ENCODE results near the gene SPARC.

The SPARC gene

DNA sequence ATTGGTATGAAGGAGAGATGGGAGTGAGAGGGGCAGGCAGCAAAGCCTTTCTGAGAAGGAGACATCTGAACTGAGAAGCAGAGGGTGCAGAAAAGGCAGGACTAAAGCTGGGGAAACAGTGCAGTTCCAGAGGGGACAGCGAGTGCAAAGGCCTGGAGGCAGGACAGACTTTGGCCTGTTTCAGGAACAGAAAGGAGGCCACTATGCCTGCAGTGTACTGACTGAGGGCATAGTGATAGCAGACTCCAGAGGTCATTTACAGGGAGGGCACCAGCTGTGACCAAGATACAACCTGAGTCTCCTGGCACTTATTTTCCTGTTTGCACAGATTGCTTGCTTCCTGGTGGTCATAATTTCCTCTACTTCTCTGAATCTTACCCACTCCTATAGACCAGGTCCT lies 29.6 kb downstream of the SPARC start:
- DNase-seq = no peak

- no peak for DNase-seq
Observed at GRCh38 chr5:151656311-151656710, 30.4 kb downstream of the SPARC start.

DNA sequence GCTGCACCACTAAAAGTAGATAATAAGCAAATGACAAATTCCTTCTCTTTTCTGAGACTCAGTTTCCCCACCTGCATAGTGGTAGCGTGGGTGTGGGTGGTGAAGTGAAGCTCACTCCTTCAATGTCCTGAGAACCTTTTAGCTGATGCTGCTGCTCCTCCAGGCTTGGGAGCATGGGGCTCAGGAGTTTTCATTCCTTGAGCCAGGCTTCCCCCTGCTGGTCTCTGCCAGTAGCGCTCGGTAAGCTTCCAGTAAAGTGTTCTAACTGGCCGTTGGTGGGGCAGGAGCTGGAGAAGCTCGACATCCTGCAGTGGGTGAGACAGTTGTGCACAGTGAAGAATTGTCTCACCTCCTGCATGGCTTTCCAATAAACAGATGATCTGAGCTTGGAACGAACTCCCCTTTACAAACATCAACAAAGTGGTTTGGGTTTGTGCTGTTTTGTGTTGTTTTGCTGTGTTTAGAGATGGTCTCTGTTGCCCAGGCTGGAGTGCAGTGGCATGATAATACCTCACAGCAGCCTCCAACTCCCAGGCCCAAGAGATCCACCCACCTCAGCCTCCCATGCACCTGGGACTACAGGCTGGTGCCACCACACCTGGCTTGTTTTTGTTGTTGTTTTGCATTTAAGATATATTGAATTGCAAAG lies 34.6 kb downstream of the SPARC start:
- peak; percentile 68 for DNase-seq

DNA sequence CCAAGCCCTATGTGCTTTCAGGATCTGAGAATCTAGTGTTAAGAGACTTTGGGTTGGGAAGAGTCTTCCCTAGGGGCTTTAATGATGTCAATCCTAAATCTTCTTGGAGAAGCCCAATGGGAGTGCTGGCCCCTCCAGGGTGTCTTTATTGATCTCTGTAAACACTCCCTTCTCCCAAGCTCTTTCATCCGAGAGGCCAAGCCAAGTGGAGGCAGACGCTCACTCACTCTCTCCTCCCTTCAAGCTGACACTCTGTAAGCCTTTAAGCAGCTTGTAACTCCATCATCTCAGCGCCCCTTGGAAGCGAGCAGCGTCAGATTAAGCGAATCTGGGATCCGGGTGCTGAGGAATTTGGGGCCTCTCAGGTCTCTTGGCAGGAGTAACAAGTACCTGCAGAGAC lies 37.7 kb downstream of the SPARC start:
- no peak for DNase-seq

GRCh38 chr5:151648089-151648488 lies 38.6 kb downstream of the SPARC start:
- DNase-seq = no peak

GRCh38 chr5:151647320-151647861 lies 39.3 kb downstream of the SPARC start:
- no peak for DNase-seq

DNA sequence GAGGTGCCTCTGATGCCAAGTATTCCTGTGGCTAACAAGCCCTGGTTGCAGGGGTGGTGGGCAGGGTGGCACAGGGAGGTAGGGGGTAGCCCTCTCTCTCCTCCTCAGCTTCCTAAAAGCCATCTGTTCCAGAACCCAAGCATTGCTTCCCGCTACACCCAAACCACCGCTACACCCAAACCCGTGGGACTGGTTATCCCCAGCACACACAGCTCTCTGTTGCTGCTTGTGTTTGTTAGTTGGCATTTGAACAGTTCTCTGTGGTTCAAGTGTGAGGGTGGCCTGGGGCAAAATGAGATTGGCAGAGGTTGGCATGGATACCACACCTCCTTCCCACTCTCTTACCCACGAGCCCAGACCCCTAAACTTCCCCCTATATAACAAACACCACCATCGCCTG lies 40.4 kb downstream of the SPARC start:
- no peak for DNase-seq

DNA sequence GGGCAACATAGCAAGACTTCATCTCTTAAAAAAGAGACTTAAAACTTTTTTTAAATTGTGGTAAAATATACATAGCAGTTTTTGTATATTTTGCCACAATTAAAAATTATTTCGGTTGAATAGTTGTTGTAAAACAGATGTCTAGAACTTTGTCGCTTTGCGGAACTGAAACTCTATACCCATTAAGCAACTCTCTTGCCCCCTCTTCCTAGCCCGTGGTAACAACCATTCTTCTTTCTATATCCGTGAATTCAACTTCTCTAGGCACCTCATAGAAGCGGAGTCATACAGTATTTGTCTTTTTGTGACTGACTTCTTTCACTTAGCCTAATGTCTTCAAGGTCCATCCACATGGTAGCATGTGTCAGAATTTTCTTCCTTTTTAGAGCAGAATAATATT lies 43.3 kb downstream of the SPARC start:
- no peak for DNase-seq

DNA sequence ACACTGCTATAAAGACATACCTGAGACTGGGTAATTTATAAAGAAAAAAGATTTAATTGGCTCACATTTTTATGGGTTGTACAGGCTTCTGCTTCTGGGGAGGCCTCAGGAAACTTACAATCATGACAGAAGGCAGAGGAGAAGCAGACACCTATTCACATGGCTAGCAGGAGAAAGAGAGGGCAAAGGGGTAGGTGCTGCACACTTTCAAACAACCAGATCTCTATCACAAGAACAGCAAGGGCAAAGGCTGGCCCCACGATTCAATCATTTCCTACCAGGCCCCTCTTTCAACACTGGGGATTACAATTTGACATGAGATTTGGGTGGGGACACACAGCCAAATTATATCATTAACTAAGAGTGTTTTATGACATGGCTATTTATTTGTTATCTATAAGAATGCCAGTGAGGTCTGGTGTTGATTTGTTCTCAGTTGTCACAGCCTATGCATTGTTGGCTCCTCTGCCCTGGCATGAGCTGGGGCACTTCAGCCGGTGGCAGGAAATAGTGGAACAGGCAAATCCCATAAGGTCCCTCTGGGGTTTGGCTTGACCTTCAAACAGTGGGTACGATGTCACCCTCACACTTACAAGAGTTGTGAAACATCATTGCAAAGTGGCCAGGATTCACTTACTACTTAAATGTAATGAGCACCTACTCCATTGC lies 44.1 kb downstream of the SPARC start:
- DNase-seq = no peak

GRCh38 chr5:151638619-151639018 lies 48.1 kb downstream of the SPARC start:
- DNase-seq = no peak

DNA sequence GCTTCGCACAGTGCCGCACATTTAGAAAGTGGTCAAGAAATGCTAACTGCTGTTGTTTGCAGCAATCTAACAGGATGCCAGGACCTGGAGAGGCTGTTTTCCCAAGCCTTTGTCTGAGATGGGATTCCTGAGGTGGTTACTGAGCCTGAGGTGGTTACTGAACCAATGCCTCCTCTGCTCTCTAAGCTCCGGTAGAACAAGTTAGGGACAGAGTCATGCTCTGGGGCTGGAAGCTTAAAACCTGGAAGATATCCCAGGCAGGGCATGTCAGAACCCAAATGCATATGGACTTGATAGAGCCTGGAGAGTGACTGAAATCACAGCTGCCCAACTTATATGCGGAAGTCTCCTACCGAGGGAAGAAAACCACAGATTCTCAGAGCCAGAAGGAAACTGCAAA lies 49.0 kb downstream of the SPARC start:
- no peak for DNase-seq

DNA sequence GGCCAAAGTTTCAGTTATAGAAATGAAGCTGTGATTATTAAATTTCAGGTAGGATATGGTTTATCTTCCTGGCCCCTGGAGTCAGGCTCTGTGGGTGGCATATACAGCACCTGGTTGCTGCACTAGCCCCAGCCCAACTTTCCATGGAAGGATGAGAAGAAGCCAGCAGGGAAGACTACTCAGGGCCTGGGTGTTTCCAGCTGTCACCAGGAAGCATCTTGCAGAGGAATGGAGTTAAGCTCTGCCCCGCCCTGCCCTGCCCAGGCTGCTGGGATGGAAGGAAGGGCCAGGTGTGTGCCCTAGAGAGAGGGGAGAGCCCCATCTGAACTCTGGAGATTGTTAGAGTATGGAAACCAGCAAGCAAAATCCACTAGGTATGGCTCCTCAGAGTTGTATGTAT lies 52.8 kb downstream of the SPARC start:
- DNase-seq = no peak

DNA sequence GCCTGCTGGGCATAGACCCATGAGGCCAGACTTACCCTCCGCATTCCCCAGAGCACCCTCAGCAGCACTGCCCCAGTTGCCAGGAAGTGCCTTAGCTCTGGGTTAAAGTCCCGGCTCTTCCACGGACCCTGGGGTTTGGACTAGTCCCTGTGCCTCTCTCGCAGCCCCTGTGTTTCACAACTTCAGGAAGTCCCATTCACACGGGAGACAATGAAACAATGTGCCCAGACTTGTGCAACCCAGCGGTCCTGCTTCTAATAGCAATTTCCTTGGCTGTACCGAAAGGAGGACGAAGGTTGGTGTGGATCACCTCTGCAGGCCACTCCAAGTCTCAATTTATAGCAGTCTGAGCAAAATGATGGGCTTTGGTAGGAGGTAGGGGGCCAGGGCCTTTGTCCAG lies 53.8 kb downstream of the SPARC start:
- DNase-seq = no peak

DNA sequence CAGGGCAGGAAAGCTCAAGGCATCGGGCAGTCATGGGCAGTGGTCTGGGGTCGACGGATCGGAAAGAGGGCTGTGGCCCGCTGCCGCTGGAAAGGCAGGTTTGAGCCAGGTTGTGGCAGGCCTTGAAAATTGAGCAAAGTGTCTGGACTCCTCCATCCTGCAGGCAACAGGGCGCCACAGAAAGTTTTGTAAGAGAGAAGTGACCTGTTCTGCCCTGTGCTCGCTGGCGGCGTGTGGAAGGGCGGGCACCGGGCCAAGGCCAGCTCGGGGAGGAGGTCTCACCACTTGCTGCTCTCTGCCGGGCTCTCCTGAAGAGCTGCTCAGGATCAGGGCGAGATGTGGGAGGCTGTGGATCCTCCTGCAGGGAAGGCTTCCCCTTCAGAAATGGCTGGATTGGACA lies 54.2 kb downstream of the SPARC start:
- no peak for DNase-seq

- DNase-seq = no peak
Observed at GRCh38 chr5:151631941-151632340, 54.8 kb downstream of the SPARC start.

- no peak for DNase-seq
Observed at GRCh38 chr5:151630088-151630487, 56.6 kb downstream of the SPARC start.

DNA sequence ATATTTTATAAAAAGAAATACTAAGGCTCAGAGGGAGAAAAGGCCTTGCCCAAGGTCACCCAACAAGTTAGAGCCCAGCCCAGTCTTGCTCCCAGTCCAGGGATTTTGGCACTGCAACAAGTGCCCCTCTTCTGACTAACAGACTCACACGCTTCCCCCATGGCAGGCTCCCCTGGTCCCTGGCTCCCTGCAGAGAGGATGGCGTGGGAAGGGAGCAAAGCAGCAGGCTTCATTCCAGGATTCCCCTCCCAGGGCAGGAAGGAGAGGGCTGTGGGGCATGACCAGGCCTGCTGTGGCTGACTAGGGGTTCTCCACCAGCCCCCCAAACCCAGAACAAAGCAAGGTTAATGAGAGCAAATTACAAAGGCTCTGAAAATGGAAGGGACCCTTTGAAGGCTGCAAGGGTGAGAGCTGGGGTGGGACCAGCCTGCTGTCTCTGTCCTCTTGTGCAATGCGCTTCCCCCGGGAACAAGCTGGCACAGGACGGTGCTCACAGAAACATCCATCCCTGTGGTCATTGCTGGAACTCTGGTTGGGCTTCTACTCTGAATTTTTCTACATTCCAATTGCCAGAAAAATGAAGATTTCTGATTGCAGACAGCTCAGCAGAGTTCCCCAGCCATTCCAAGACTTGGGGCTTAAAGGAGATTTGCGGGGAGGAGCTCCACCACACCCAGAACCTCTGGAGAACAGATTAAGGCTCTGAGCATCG lies 58.4 kb downstream of the SPARC start:
- DNase-seq = no peak

- no peak for DNase-seq
Observed at GRCh38 chr5:151627650-151628049, 59.1 kb downstream of the SPARC start.

DNA sequence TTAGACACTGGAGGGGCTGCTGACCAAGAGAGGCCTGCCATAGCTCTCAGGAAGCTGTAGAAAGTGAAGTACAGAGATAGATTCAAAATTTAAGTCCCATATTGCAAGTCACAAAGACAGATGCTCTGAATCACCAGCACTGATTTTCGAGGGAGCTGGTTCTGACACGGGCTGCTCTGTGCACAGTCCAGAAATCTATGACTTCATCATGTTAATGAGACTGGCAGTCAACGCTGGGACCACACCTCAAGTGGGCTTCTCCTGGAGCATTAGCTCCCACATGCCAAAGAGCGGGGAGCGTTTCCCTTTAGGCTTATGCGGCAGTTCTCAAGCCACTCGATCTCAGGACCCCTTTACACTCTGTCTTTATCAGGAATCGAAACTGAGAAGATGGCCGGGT lies 61.4 kb downstream of the SPARC start:
- DNase-seq = no peak

GRCh38 chr5:151624476-151624875 lies 62.2 kb downstream of the SPARC start:
- DNase-seq = no peak

DNA sequence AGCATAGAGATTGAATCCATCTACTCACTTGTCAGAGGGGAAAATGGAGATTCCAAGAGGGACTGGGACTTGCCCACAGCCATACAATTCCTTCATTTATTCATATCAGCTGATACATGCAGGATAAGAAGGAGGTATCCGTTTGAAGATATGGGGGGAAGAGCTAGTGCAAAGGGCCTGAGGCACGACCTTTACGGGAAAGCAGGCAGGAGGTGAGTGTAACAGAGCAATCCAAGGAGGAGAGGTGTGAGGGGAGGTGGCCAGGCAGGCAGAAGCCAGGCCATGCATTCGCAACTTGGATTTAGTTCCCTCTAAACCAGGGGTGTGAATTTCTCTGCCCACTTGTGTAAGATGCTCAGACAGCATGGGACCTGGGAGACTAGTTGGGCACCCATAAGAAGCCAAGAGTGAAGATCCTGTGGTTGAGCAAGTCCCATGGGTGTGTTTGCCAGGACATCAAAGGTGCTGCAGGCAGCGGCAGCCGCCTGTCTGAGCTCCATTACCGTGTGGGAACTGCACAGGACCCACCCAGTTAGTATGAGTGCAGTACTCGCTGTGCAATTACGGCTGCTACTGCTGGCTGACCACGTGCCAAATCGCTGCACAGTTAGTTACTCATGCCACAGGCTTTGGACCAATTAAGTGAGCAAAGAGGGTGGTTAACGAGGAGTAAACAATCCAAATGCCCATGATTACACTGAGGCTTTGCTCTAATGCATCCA lies 64.2 kb downstream of the SPARC start:
- DNase-seq = peak; percentile 86

- DNase-seq = no peak
Observed at GRCh38 chr5:151620461-151620840, 66.3 kb downstream of the SPARC start.

DNA sequence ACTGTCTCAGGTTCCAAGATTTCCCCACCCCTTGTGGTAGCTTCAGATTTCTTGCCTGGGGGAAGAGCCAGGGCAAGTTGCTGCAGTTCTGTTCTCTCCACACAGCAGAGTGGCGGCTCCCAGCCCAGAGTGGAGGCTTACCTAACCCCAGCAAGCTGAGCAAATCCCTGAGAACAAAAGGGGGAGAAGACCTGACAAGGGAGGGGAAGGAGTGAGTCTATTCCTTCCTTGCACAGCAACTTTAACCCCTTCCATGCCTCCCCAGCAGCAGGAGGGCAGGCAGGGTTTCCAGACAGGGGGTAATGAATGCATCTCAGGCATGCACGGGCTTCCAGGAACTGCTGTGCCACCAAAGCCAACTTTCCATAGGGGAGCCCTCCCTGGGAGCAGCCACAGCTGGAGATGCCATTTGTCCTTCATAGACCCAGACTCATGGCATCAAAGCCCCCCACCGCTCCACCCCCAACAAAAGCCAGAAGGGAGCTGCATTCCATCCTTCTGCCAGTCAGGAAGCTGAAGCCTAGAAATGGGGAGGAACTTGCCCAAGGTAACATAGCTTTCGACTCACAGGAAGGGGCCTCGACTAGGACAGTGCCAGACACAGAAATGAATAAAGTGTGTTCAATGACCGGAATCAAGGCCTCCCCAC lies 66.8 kb downstream of the SPARC start:
- no peak for DNase-seq
